H9 (cell line): Measurements from ENCODE around the gene DAZAP1. TPM values are rescaled to one million over a fixed set of nuclear protein-coding genes. Genes with fewer than 3 reads are reported as not detected.
A peak's percentile ranks its signal among the peaks of the same experiment; 100 is the strongest.

Source experiments
- DNase-seq: peaks from one replicate; pipeline ENCODE4 v3.0.0-alpha.2; 2017
- H2AFZ ChIP-seq: one replicate; pipeline ENCODE4 v1.6.1; 2013; ENCODE audit warnings: mild to moderate bottlenecking, low read length, control low read depth, moderate library complexity
- H2AK5ac ChIP-seq: 2 replicates; pipeline ENCODE4 v1.6.1; 2013; ENCODE audit warnings: low read length, control low read depth, mixed read lengths; ENCODE audit not compliant: insufficient read length
- H2BK120ac ChIP-seq: one replicate; pipeline ENCODE4 v1.6.1; 2013; ENCODE audit warnings: low read depth, mild to moderate bottlenecking, low read length, control low read depth, inconsistent platforms; ENCODE audit not compliant: poor library complexity, severe bottlenecking
- H2BK12ac ChIP-seq: 2 replicates; pipeline ENCODE4 v1.6.1; 2013; ENCODE audit warnings: low read length, control low read depth, mixed read lengths, low read depth; ENCODE audit not compliant: insufficient read length
- H2BK15ac ChIP-seq: 2 replicates; pipeline ENCODE4 v1.6.1; 2013; ENCODE audit warnings: low read depth, low read length, control low read depth
- H2BK20ac ChIP-seq: one replicate; pipeline ENCODE4 v1.6.1; 2013; ENCODE audit warnings: low read depth, mild to moderate bottlenecking, low read length, control low read depth, inconsistent platforms; ENCODE audit not compliant: poor library complexity, severe bottlenecking
- H2BK5ac ChIP-seq: 2 replicates; pipeline ENCODE4 v1.6.1; 2013; ENCODE audit warnings: low read length, control low read depth, mixed read lengths; ENCODE audit not compliant: insufficient read length
- H3K14ac ChIP-seq: 2 replicates; pipeline ENCODE4 v1.6.1; 2013; ENCODE audit warnings: low read length, control low read depth; ENCODE audit not compliant: insufficient read depth
- H3K18ac ChIP-seq: 2 replicates; pipeline ENCODE4 v1.6.1; 2013; ENCODE audit warnings: low read depth, mild to moderate bottlenecking, mixed read lengths, low read length, control low read depth; ENCODE audit not compliant: insufficient read length
- H3K23ac ChIP-seq: 2 replicates; pipeline ENCODE4 v1.6.1; 2013; ENCODE audit warnings: low read length, control low read depth, mixed read lengths, low read depth; ENCODE audit not compliant: insufficient read length
- H3K23me2 ChIP-seq: 2 replicates; pipeline ENCODE4 v1.6.1; 2013; ENCODE audit warnings: low read depth, mild to moderate bottlenecking, mixed read lengths, low read length, control low read depth; ENCODE audit not compliant: insufficient read length, poor library complexity, severe bottlenecking
- H3K27ac ChIP-seq: 2 replicates; pipeline ENCODE4 v1.5.1; 2013; ENCODE audit warnings: low read length, control low read depth, mixed read lengths, low read depth; ENCODE audit not compliant: insufficient read length
- H3K27me3 ChIP-seq: 2 replicates; pipeline ENCODE4 v1.6.1; 2013; ENCODE audit warnings: low read length, control low read depth, inconsistent platforms; ENCODE audit not compliant: insufficient read depth
- H3K4ac ChIP-seq: 2 replicates; pipeline ENCODE4 v1.6.1; 2013; ENCODE audit warnings: low read depth, mild to moderate bottlenecking, control low read depth, inconsistent platforms, low read length, moderate library complexity
- H3K4me1 ChIP-seq: 2 replicates; pipeline ENCODE4 v1.6.1; 2013; ENCODE audit warnings: low read length, control low read depth, inconsistent platforms; ENCODE audit not compliant: insufficient read depth
- H3K4me2 ChIP-seq: 2 replicates; pipeline ENCODE4 v1.6.1; 2013; ENCODE audit warnings: low read length, control low read depth, mixed read lengths; ENCODE audit not compliant: insufficient read length, insufficient read depth
- H3K56ac ChIP-seq: 2 replicates; pipeline ENCODE4 v1.6.1; 2013; ENCODE audit warnings: low read depth, mild to moderate bottlenecking, mixed read lengths, low read length, control low read depth; ENCODE audit not compliant: insufficient read length
- H3K79me1 ChIP-seq: 2 replicates; pipeline ENCODE4 v1.6.1; 2013; ENCODE audit warnings: low read depth, mild to moderate bottlenecking, moderate library complexity, low read length, control low read depth, inconsistent platforms; ENCODE audit not compliant: insufficient read depth, poor library complexity, severe bottlenecking
- H3K79me2 ChIP-seq: 2 replicates; pipeline ENCODE4 v1.6.1; 2013; ENCODE audit warnings: low read length, control low read depth, inconsistent platforms; ENCODE audit not compliant: insufficient read depth
- H3K9ac ChIP-seq: 2 replicates; pipeline ENCODE4 v1.6.1; 2013; ENCODE audit warnings: low read length, control low read depth, mixed read lengths; ENCODE audit not compliant: insufficient read length; ENCODE audit errors: extremely low read depth
- H3K9me3 ChIP-seq: one replicate; pipeline ENCODE4 v1.6.1; 2013; ENCODE audit warnings: low read depth, low read length, inconsistent platforms; ENCODE audit not compliant: control insufficient read depth
- H3T11ph ChIP-seq: one replicate; pipeline ENCODE4 v1.6.1; 2013; ENCODE audit warnings: mild to moderate bottlenecking, low read length, control low read depth, inconsistent platforms
- H4K20me1 ChIP-seq: one replicate; pipeline ENCODE4 v1.6.1; 2013; ENCODE audit not compliant: control insufficient read depth, insufficient read length, insufficient read depth
- H4K5ac ChIP-seq: 2 replicates; pipeline ENCODE4 v1.6.1; 2013; ENCODE audit warnings: low read depth, mild to moderate bottlenecking, mixed read lengths, low read length, control low read depth; ENCODE audit not compliant: insufficient read length
- H4K8ac ChIP-seq: replicated peaks from 2 replicates; pipeline ENCODE4 v1.6.1; 2013; ENCODE audit warnings: low read length, control low read depth, mixed read lengths, low read depth; ENCODE audit not compliant: insufficient read length
- H4K91ac ChIP-seq: 2 replicates; pipeline ENCODE4 v1.6.1; 2013; ENCODE audit warnings: low read depth, mild to moderate bottlenecking, moderate library complexity, mixed read lengths, low read length, control low read depth; ENCODE audit not compliant: insufficient read length
- H3K27ac Mint-ChIP-seq, 3 experiments: 2 replicates in 2 of 3; 3 replicates in 1 of 3; pipeline ENCODE4 v1.8.0; 2020 to 2021; ENCODE audit warnings: mixed read lengths in 3 of 3, mild to moderate bottlenecking in 1 of 3, moderate library complexity in 1 of 3
- H3K27me3 Mint-ChIP-seq: 2 replicates; pipeline ENCODE4 v1.8.0; 2021; ENCODE audit warnings: low read depth, mild to moderate bottlenecking, moderate library complexity, mixed read lengths
- H3K36me3 Mint-ChIP-seq, 3 experiments: 2 replicates in 2 of 3; 3 replicates in 1 of 3; pipeline ENCODE4 v1.8.0; 2020 to 2021; ENCODE audit warnings: low read depth in 3 of 3, mixed read lengths in 3 of 3; ENCODE audit not compliant: insufficient read depth in 1 of 3
- H3K4me1 Mint-ChIP-seq, 2 experiments: 2 replicates each; pipeline ENCODE4 v1.8.0; 2020; ENCODE audit warnings: mixed read lengths in 2 of 2
- H3K4me3 Mint-ChIP-seq, 2 experiments: 2 replicates in 1 of 2; 3 replicates in 1 of 2; pipeline ENCODE4 v1.8.0; 2020 to 2021; ENCODE audit warnings: mild to moderate bottlenecking in 2 of 2, mixed read lengths in 2 of 2, moderate library complexity in 1 of 2
- H3K9me3 Mint-ChIP-seq, 2 experiments: 2 replicates in 1 of 2; 3 replicates in 1 of 2; pipeline ENCODE4 v1.8.0; 2020; ENCODE audit warnings: mild to moderate bottlenecking in 2 of 2, mixed read lengths in 2 of 2, moderate library complexity in 1 of 2
- CTCF ChIP-seq: fragments of 200-600 bp; sonication (generic); conservative IDR thresholded peaks from 3 replicates; pipeline ENCODE4 v1.8.0; 2021; ENCODE audit warnings: antibody characterized with exemption, mild to moderate bottlenecking
- WGBS: extraction: QIAGEN DNeasy Blood & Tissue Kit; methylation state at CpG from one replicate; pipeline ENCODE4 v1.1.7; 2013; ENCODE audit warnings: missing lambda C conversion rate, low lambda C conversion rate, mixed read lengths; ENCODE audit not compliant: insufficient read length; ENCODE audit errors: extremely low coverage; 5-methylcytosine and 5-hydroxymethylcytosine counted together
- total RNA-seq: library from RNA; stranded (reverse); gene quantifications from 2 replicates; pipeline ENCODE4 v1.2.1, GENCODE V29; 2021

Gene DAZAP1
- total RNA-seq, 1 experiment from 2014 or later, result 265 TPM

- peaks cover 6% of the 10 kb centered on the region for H3K23me2 ChIP-seq
- no peaks in the 10 kb centered on the region; the same call in 1 of the 2 replicates for H3K4me1 ChIP-seq
- no peak overlapping the region for H2BK120ac ChIP-seq
- H4K5ac ChIP-seq, result no peak overlapping the region
- no peaks in the 10 kb centered on the region for H3K79me1 ChIP-seq
- peak overlapping the region; percentile 92 to 98 for H3K4me3 Mint-ChIP-seq
- H3T11ph ChIP-seq, result no peak overlapping the region
- H3K9ac ChIP-seq, result peak overlapping the region; percentile 64
- no peak overlapping the region for H3K23ac ChIP-seq
- no peak overlapping the region for H2BK5ac ChIP-seq
- H3K9me3 ChIP-seq, result no peaks in the 10 kb centered on the region
- H3K9me3 Mint-ChIP-seq, result no peaks in the 10 kb centered on the region
- H3K36me3 Mint-ChIP-seq, result peaks cover 16 to 37% (median 33%) of the 10 kb centered on the region in 3 experiments
- no peak overlapping the region for H2BK15ac ChIP-seq
- no peaks in the 10 kb centered on the region for H3K27me3 ChIP-seq
- DNase-seq, result no peak
- H3K79me2 ChIP-seq, result peaks cover 57% of the 10 kb centered on the region
- H2BK20ac ChIP-seq, result no peak overlapping the region
- H3K27me3 Mint-ChIP-seq, result 0 out of 2 replicates have a peak, but pooled peaks cover 2% of the 10 kb centered on the region
- no peak overlapping the region for H3K56ac ChIP-seq
- H4K91ac ChIP-seq, result no peak overlapping the region
- no peak overlapping the region for H2AK5ac ChIP-seq
- peak overlapping the region; percentile 85 for H3K4me2 ChIP-seq
- H3K27ac Mint-ChIP-seq, result peak overlapping the region; percentile 70 to 93 (median 93); a peak in 6 of 7 replicates
- no peak overlapping the region for H2AFZ ChIP-seq
- H2BK12ac ChIP-seq, result no peak overlapping the region
- H3K14ac ChIP-seq, result peak overlapping the region; percentile 62
- WGBS, result no CpG with 5 or more reads among the region's 33 CpGs
- peaks cover 35 to 41% of the 10 kb centered on the region in 2 experiments for H3K4me1 Mint-ChIP-seq
- no peak overlapping the region for H3K18ac ChIP-seq
- no peak overlapping the region for H4K8ac ChIP-seq
- no peaks in the 10 kb centered on the region for H4K20me1 ChIP-seq
- H3K4ac ChIP-seq, result no peak overlapping the region
- H3K27ac ChIP-seq, result no peak overlapping the region
- TF ChIP-seq CTCF, result no peak
These were observed 2.0 kb downstream of the DAZAP1 start for GRCh38 chr19:1409204-1410005.
